ENCODE data around the gene HAPLN1.

The HAPLN1 gene

GRCh38 chr5:83644301-83644700 is 76.4 kb downstream of the HAPLN1 start:
- H3K4me3 ChIP-seq (ENCODE audit: low read length) = no peak overlapping the region
- no peaks in the 10 kb centered on the region for H3K9me3 ChIP-seq (replicated peaks; ENCODE audit: insufficient read depth, low read length)
- TF ChIP-seq EZH2phosphoT487 (IDR thresholded peaks at IDR 0.05; ENCODE audit: low read length) (no peak), CTCF (IDR thresholded peaks at IDR 0.05; ENCODE audit: low read length) (no peak), EZH2 (optimal IDR thresholded peaks at IDR 0.05; ENCODE audit: low read depth, low read length) (no peak)
- no peaks in the 10 kb centered on the region for H3F3A ChIP-seq (ENCODE audit: insufficient read depth, low read length)
- H3K79me2 ChIP-seq (ENCODE audit: low read length) = no peaks in the 10 kb centered on the region
- H4K20me1 ChIP-seq (ENCODE audit: insufficient read depth, low read length) = no peaks in the 10 kb centered on the region
- H3K9me2 ChIP-seq (replicated peaks; ENCODE audit: insufficient read depth, low read length) = no peaks in the 10 kb centered on the region
- no peaks in the 10 kb centered on the region for H3K4me1 ChIP-seq (ENCODE audit: low read length)
- no peaks in the 10 kb centered on the region for H3K36me3 ChIP-seq (replicated peaks; ENCODE audit: insufficient read depth, low read length)
- H3K9ac ChIP-seq (ENCODE audit: low read length) = no peak overlapping the region
- H3K27me3 ChIP-seq (replicated peaks; ENCODE audit: insufficient read depth, low read length) = no peaks in the 10 kb centered on the region
- no peak overlapping the region for H3K4me2 ChIP-seq (ENCODE audit: low read depth, low read length)
- DNase-seq = no peak
- no peak overlapping the region for H3K27ac ChIP-seq (ENCODE audit: low read length)
- no peak overlapping the region for H2AFZ ChIP-seq (ENCODE audit: low read length)

- no peaks in the 10 kb centered on the region for H3K36me3 ChIP-seq (replicated peaks; ENCODE audit: insufficient read depth, low read length)
- no peaks in the 10 kb centered on the region for H4K20me1 ChIP-seq (ENCODE audit: insufficient read depth, low read length)
- no peak for DNase-seq
- TF ChIP-seq EZH2 (optimal IDR thresholded peaks at IDR 0.05; ENCODE audit: low read depth, low read length) (no peak), CTCF (IDR thresholded peaks at IDR 0.05; ENCODE audit: low read length) (no peak), EZH2phosphoT487 (IDR thresholded peaks at IDR 0.05; ENCODE audit: low read length) (no peak)
- H3K9ac ChIP-seq (ENCODE audit: low read length) = no peak overlapping the region
- H3K27ac ChIP-seq (ENCODE audit: low read length) = no peak overlapping the region
- H3K4me2 ChIP-seq (ENCODE audit: low read depth, low read length) = no peak overlapping the region
- no peaks in the 10 kb centered on the region for H3K27me3 ChIP-seq (replicated peaks; ENCODE audit: insufficient read depth, low read length)
- H2AFZ ChIP-seq (ENCODE audit: low read length) = no peak overlapping the region
- H3K79me2 ChIP-seq (ENCODE audit: low read length) = no peaks in the 10 kb centered on the region
- H3K9me2 ChIP-seq (replicated peaks; ENCODE audit: insufficient read depth, low read length) = no peaks in the 10 kb centered on the region
- no peaks in the 10 kb centered on the region for H3F3A ChIP-seq (ENCODE audit: insufficient read depth, low read length)
- H3K4me3 ChIP-seq (ENCODE audit: low read length) = no peak overlapping the region
- H3K4me1 ChIP-seq (ENCODE audit: low read length) = no peaks in the 10 kb centered on the region
- no peaks in the 10 kb centered on the region for H3K9me3 ChIP-seq (replicated peaks; ENCODE audit: insufficient read depth, low read length)
Measured at GRCh38 chr5:83641946-83642345, 78.7 kb downstream of the HAPLN1 start.

- no peak for DNase-seq
- no peaks in the 10 kb centered on the region for H3K27me3 ChIP-seq (replicated peaks; ENCODE audit: insufficient read depth, low read length)
- no peak overlapping the region for H3K9ac ChIP-seq (ENCODE audit: low read length)
- no peak for TF ChIP-seq CTCF (IDR thresholded peaks at IDR 0.05; ENCODE audit: low read length)
- no peak for TF ChIP-seq EZH2 (optimal IDR thresholded peaks at IDR 0.05; ENCODE audit: low read depth, low read length)
- no peak for TF ChIP-seq EZH2phosphoT487 (IDR thresholded peaks at IDR 0.05; ENCODE audit: low read length)
- H3F3A ChIP-seq (ENCODE audit: insufficient read depth, low read length) = no peaks in the 10 kb centered on the region
- no peak overlapping the region for H3K4me3 ChIP-seq (ENCODE audit: low read length)
- no peaks in the 10 kb centered on the region for H3K9me3 ChIP-seq (replicated peaks; ENCODE audit: insufficient read depth, low read length)
- no peak overlapping the region for H2AFZ ChIP-seq (ENCODE audit: low read length)
- no peaks in the 10 kb centered on the region for H3K79me2 ChIP-seq (ENCODE audit: low read length)
- no peak overlapping the region for H3K27ac ChIP-seq (ENCODE audit: low read length)
- H4K20me1 ChIP-seq (ENCODE audit: insufficient read depth, low read length) = no peaks in the 10 kb centered on the region
- no peaks in the 10 kb centered on the region for H3K36me3 ChIP-seq (replicated peaks; ENCODE audit: insufficient read depth, low read length)
- H3K4me2 ChIP-seq (ENCODE audit: low read depth, low read length) = no peak overlapping the region
- no peaks in the 10 kb centered on the region for H3K4me1 ChIP-seq (ENCODE audit: low read length)
- H3K9me2 ChIP-seq (replicated peaks; ENCODE audit: insufficient read depth, low read length) = peaks cover 4% of the 10 kb centered on the region; the same call in 1 of the 2 replicates
Measured at GRCh38 chr5:83639911-83640310, 80.7 kb downstream of the HAPLN1 start.
